Activated CD4-positive, alpha-beta T cell treated with anti-CD3 and anti-CD28 coated beads, Interleukin-2, amount 50 U/mL, for 24 hours (primary cell): ENCODE results near the gene PDGFRB.
A peak's percentile ranks its signal among the peaks of the same experiment; 100 is the strongest.

Experiments used
- DNase-seq, 2 donors: peaks; one replicate each; pipeline ENCODE4 v3.0.0-alpha.2; 2020; ENCODE audit warnings: low read depth in 1 of 2, low spot score in 1 of 2

Gene PDGFRB

GRCh38 chr5:150155258-150156026 is at the start of gene PDGFRB:
TSS of gene PDGFRB (minus strand) at chr5:150155845. CDS start at chr5:150137047, 18,798 bp downstream.
- DNase-seq = peak in 1 of 2 donors; percentile 5

GRCh38 chr5:150204590-150204960 is 48.9 kb upstream of the PDGFRB start:
- no peak for DNase-seq

GRCh38 chr5:150203832-150204589 is 48.4 kb upstream of the PDGFRB start:
- no peak for DNase-seq

GRCh38 chr5:150202501-150202900 is 46.9 kb upstream of the PDGFRB start:
- DNase-seq = no peak

GRCh38 chr5:150197476-150197875 is 41.8 kb upstream of the PDGFRB start:
- no peak for DNase-seq

GRCh38 chr5:150196986-150197385 is 41.3 kb upstream of the PDGFRB start:
- no peak for DNase-seq

- DNase-seq = no peak
Observed at GRCh38 chr5:150196514-150196913, 40.9 kb upstream of the PDGFRB start.

- DNase-seq = no peak
Observed at GRCh38 chr5:150195736-150196485, 40.3 kb upstream of the PDGFRB start.

- DNase-seq = no peak
Observed at GRCh38 chr5:150192462-150192861, 36.8 kb upstream of the PDGFRB start.

- no peak for DNase-seq
Observed at GRCh38 chr5:150190987-150191386, 35.3 kb upstream of the PDGFRB start.

GRCh38 chr5:150190503-150190979 is 34.9 kb upstream of the PDGFRB start:
- no peak for DNase-seq

- DNase-seq = no peak
Observed at GRCh38 chr5:150189728-150190502, 34.3 kb upstream of the PDGFRB start, which contains the start of gene SLC6A7. TSS of gene SLC6A7 (plus strand) at chr5:150190062. CDS start at chr5:150190328, 266 bp downstream.

GRCh38 chr5:150189326-150189725 is 33.7 kb upstream of the PDGFRB start:
- DNase-seq = no peak

- no peak for DNase-seq
Observed at GRCh38 chr5:150188146-150188842, 32.6 kb upstream of the PDGFRB start.

GRCh38 chr5:150186897-150187296 is 31.3 kb upstream of the PDGFRB start:
- DNase-seq = no peak

GRCh38 chr5:150186137-150186536 is 30.5 kb upstream of the PDGFRB start:
- DNase-seq = no peak

- no peak for DNase-seq
Observed at GRCh38 chr5:150184990-150185912, 29.6 kb upstream of the PDGFRB start.

- DNase-seq = no peak
Observed at GRCh38 chr5:150184006-150184405, 28.4 kb upstream of the PDGFRB start.

GRCh38 chr5:150183436-150183835 is 27.8 kb upstream of the PDGFRB start:
- DNase-seq = no peak
